ENCODE measurements around the gene SLC39A8.

The SLC39A8 gene

GRCh38 chr4:102350634-102351033 is 5.4 kb upstream of the SLC39A8 start:
- H3K9me2 ChIP-seq (replicated peaks; ENCODE audit: control insufficient read depth, low read length), result no peaks in the 10 kb centered on the region
- peaks cover 12% of the 10 kb centered on the region for H3K4me1 ChIP-seq (ENCODE audit: control insufficient read depth, low read length)
- H3K4me2 ChIP-seq (ENCODE audit: low read length), result no peak overlapping the region
- no peaks in the 10 kb centered on the region for H4K20me1 ChIP-seq (ENCODE audit: control insufficient read depth, insufficient read depth, low read depth, low read length)
- no peaks in the 10 kb centered on the region for H3F3A ChIP-seq (ENCODE audit: control insufficient read depth, insufficient read depth)
- H3K4me3 ChIP-seq (ENCODE audit: low read length), result no peak overlapping the region
- H3K79me2 ChIP-seq (ENCODE audit: control insufficient read depth, low read length), result no peaks in the 10 kb centered on the region
- no peaks in the 10 kb centered on the region for H3K36me3 ChIP-seq (ENCODE audit: control insufficient read depth, low read length)
- no peak overlapping the region for H3K27ac ChIP-seq (ENCODE audit: low read depth, low read length)
- H3K9me3 ChIP-seq (ENCODE audit: control insufficient read depth, insufficient read depth, low read length), result no peaks in the 10 kb centered on the region
- no peaks in the 10 kb centered on the region for H3K27me3 ChIP-seq (ENCODE audit: control insufficient read depth, low read length)
- no peak for TF ChIP-seq CTCF (IDR thresholded peaks at IDR 0.05; ENCODE audit: low read depth, low read length, poor library complexity, severe bottlenecking)
- no peak for TF ChIP-seq EZH2phosphoT487 (IDR thresholded peaks at IDR 0.05; ENCODE audit: borderline replicate concordance, low read length)

- H3K9me2 ChIP-seq (replicated peaks; ENCODE audit: control insufficient read depth, low read length), result no peaks in the 10 kb centered on the region
Measured at GRCh38 chr4:102348701-102349100, 3.4 kb upstream of the SLC39A8 start.

GRCh38 chr4:102345795-102346100 is 466 bp upstream of the SLC39A8 start:
- TF ChIP-seq EZH2phosphoT487 (IDR thresholded peaks at IDR 0.05; ENCODE audit: borderline replicate concordance, low read length) (no peak), CTCF (IDR thresholded peaks at IDR 0.05; ENCODE audit: low read depth, low read length, poor library complexity, severe bottlenecking) (peak; percentile 36)
- H3K27ac ChIP-seq (ENCODE audit: low read depth, low read length), result peak overlapping the region; percentile 97
- no peaks in the 10 kb centered on the region for H3K9me2 ChIP-seq (replicated peaks; ENCODE audit: control insufficient read depth, low read length)
- H3K36me3 ChIP-seq (ENCODE audit: control insufficient read depth, low read length), result peaks cover 19% of the 10 kb centered on the region
- H3K9me3 ChIP-seq (ENCODE audit: control insufficient read depth, insufficient read depth, low read length), result no peaks in the 10 kb centered on the region
- peaks cover 5% of the 10 kb centered on the region for H3F3A ChIP-seq (ENCODE audit: control insufficient read depth, insufficient read depth)
- H3K27me3 ChIP-seq (ENCODE audit: control insufficient read depth, low read length), result no peaks in the 10 kb centered on the region
- H3K4me1 ChIP-seq (ENCODE audit: control insufficient read depth, low read length), result peaks cover 40% of the 10 kb centered on the region
- peak overlapping the region; percentile 96 for H3K4me2 ChIP-seq (ENCODE audit: low read length)
- peak overlapping the region; percentile 87 for H3K4me3 ChIP-seq (ENCODE audit: low read length)
- peaks cover 9% of the 10 kb centered on the region for H4K20me1 ChIP-seq (ENCODE audit: control insufficient read depth, insufficient read depth, low read depth, low read length)
- H3K79me2 ChIP-seq (ENCODE audit: control insufficient read depth, low read length), result peaks cover 34% of the 10 kb centered on the region

More at GRCh38 chr4:102348701-102349100, 3.4 kb upstream of the SLC39A8 start:
- H3K4me2 ChIP-seq (ENCODE audit: low read length), result no peak overlapping the region
- no peak for TF ChIP-seq EZH2phosphoT487 (IDR thresholded peaks at IDR 0.05; ENCODE audit: borderline replicate concordance, low read length)
- no peak for TF ChIP-seq CTCF (IDR thresholded peaks at IDR 0.05; ENCODE audit: low read depth, low read length, poor library complexity, severe bottlenecking)
- H3K4me1 ChIP-seq (ENCODE audit: control insufficient read depth, low read length), result peaks cover 14% of the 10 kb centered on the region
- H3K4me3 ChIP-seq (ENCODE audit: low read length), result no peak overlapping the region
- no peaks in the 10 kb centered on the region for H3K9me3 ChIP-seq (ENCODE audit: control insufficient read depth, insufficient read depth, low read length)
- H4K20me1 ChIP-seq (ENCODE audit: control insufficient read depth, insufficient read depth, low read depth, low read length), result no peaks in the 10 kb centered on the region
- no peak overlapping the region for H3K27ac ChIP-seq (ENCODE audit: low read depth, low read length)
- H3K27me3 ChIP-seq (ENCODE audit: control insufficient read depth, low read length), result no peaks in the 10 kb centered on the region
- H3F3A ChIP-seq (ENCODE audit: control insufficient read depth, insufficient read depth), result peaks cover 5% of the 10 kb centered on the region
- H3K36me3 ChIP-seq (ENCODE audit: control insufficient read depth, low read length), result no peaks in the 10 kb centered on the region; the same call in 1 of the 2 replicates
- peaks cover 5% of the 10 kb centered on the region for H3K79me2 ChIP-seq (ENCODE audit: control insufficient read depth, low read length)

Measured in DOHH2 (cell line).